Muscle of back (tissue), 11 donors: ENCODE results near the gene PPT2. TPM values are rescaled to one million over a fixed set of nuclear protein-coding genes. Genes with fewer than 3 reads are reported as not detected.
"Not testable (repeated sequence)": the region's sequence is repeated elsewhere in the genome, so short reads cannot be mapped to it uniquely, and the experiment has no call there.

Experiments
- DNase-seq, 3 donors: peaks; one replicate each; pipeline versions ENCODE4 v3.0.0 to v3.0.0-alpha.2; 2013
- polyA plus RNA-seq, 10 donors: library from polyadenylated mRNA; unstranded; fragments of 120-200 nt; gene quantifications; one replicate each; pipeline ENCODE4 v1.2.1, GENCODE V29; 2013; ENCODE audit not compliant: insufficient read length in 10 of 10

PPT2 gene
- polyA plus RNA-seq, 10 donors = 22.3 to 37.4 (median 29.0) TPM

- DNase-seq = peak; percentile 97 to 99 (median 98)
Measured at GRCh38 chr6:32175711-32176475, 22.0 kb downstream of the PPT2 start, which contains the start of gene AGPAT1. TSS of gene AGPAT1 (minus strand) at chr6:32176084. CDS start at chr6:32171496, 4,588 bp downstream.

GRCh38 chr6:32176476-32177182 lies 22.7 kb downstream of the PPT2 start:
- no peak for DNase-seq

GRCh38 chr6:32177183-32177787 lies 23.3 kb downstream of the PPT2 start:
- DNase-seq = no peak

GRCh38 chr6:32177788-32178546 lies 24.0 kb downstream of the PPT2 start, which contains the start of gene RNF5:
TSS of gene RNF5 (plus strand) at chr6:32178405. CDS start at chr6:32178512, 107 bp downstream.
- peak; percentile 99 to 100 (median 100) for DNase-seq

- DNase-seq = peak in 1 of 3 donors; percentile 34
Measured at GRCh38 chr6:32178547-32179440, 24.9 kb downstream of the PPT2 start.

DNA sequence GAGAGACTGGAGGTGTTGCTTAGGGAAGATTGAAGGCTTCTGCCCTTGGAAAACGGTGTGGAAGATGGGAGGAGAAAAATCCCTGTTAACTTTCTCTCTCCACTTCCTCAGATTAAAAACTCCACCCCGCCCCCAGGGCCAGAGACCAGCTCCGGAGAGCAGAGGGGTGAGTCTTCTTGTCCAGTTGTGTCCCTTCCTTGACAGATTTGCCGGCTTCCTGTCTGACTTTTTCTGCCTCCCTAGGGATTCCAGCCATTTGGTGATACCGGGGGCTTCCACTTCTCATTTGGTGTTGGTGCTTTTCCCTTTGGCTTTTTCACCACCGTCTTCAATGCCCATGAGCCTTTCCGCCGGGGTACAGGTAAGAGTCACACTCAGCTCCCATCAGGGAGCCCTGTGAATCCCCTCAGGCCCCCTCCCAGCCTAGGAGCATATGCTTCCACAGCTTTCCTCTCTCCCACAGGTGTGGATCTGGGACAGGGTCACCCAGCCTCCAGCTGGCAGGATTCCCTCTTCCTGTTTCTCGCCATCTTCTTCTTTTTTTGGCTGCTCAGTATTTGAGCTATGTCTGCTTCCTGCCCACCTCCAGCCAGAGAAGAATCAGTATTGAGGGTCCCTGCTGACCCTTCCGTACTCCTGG lies 25.9 kb downstream of the PPT2 start:
- DNase-seq = no peak

DNA sequence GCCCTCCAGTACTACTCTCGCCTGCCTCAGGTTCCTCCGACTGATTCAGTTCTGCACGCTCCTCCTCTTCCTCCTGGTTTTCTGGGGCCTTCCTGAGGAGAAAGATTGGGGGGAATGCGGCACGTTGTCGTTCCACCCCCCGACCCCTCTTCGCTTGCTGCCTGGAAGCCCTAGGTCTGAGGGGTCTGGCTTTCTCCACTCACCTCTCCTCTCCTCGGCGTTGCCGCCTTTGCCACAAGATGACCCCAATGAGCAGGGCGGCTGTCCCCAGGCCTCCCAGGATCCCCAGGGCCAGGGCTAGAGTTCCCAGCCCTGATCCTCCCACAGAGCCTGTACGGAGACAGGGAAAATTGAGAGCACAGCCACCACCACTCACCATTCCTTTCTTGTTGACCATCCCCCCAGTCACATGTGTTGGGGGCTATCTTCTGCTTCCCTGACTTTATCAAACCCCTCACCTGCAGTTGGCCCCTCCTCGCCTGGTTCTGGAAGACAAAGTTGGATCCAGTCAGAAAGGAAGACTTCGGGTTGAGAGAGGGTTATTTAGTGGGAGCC lies 27.3 kb downstream of the PPT2 start:
- DNase-seq = no peak

DNA sequence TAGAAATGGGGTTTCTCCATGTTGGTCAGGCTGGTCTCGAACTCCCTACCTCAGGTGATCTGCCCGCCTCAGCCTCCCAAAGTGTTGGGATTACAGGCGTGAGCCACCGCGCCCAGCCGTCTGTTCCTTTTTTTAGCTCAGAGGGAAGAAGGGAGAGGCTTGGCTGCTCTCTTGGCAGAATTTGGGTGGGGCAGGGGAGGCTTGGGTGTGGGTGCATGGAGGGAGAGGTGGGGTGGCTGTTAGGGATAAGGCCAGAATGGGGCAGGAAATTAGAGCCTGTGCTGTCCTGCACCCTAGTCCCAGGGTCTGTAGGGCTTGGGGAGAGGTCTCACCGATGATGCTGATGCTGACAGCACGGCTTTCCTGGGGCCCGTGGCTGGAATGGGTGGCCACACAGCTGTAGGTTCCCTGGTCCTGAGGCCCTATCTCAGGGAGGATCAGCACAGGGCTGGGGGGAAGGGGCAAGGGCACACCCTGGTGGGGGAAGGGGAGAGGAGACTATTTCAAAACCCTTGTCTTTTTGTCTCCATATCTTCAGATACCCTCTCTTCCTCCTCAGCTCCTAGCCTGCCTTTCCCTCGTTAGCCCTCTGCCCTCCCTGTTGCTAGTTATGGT lies 28.1 kb downstream of the PPT2 start:
- DNase-seq = no peak

- no peak for DNase-seq
Measured at GRCh38 chr6:32182555-32182981, 28.6 kb downstream of the PPT2 start.

DNA sequence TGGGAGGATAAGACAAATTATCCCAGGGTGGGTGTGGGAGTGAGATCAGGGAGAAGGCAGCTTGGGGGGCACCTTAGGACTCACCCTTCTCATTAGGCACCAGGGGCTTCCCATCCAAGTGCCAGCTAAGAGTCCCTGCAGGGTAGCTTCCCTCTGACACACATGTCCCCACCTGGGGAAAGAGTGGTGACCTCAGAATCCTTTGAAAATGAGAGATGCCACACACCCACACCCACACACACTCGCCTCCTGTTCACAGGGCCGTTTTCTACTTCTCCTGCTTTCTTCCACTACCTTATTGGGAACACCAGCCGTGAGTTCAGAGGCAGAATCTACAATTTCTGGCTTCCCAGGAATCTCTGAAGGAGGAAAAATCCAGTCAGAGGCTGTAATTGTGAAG lies 29.1 kb downstream of the PPT2 start:
- DNase-seq = no peak

DNA sequence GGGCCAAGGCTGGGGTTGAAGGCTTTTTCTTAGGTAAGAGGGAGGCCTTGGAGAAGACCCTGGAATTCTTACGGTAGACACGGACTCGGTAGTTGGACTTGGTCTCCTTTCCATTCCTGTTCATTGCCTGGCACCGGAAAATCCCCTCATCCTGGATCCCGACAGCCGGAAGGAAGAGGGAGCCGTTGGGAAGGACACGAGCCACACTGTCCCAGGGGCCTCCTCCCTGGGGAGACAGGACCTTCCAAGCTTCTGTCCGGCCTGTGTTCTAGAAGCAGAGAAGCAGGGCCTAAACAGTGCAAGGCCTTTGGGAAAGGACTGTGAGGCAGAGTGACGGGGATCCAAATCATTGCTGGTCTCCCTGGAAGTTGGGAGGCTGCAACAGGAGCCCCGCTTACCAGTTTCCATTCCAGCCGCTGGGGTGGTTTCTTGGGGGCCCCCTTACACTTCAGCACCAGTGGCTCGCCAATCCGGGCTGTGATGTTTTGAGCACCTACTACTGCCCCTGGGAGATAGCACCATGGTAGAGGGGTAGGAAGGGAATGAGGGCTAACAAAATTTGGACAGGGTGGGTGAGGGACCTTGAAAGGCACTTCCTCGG lies 29.6 kb downstream of the PPT2 start:
- no peak for DNase-seq

- no peak for DNase-seq
Measured at GRCh38 chr6:32184084-32184640, 30.2 kb downstream of the PPT2 start, which contains the start of gene AGER. TSS of gene AGER (minus strand) at chr6:32184253. CDS start at chr6:32184222, 31 bp downstream.

DNA sequence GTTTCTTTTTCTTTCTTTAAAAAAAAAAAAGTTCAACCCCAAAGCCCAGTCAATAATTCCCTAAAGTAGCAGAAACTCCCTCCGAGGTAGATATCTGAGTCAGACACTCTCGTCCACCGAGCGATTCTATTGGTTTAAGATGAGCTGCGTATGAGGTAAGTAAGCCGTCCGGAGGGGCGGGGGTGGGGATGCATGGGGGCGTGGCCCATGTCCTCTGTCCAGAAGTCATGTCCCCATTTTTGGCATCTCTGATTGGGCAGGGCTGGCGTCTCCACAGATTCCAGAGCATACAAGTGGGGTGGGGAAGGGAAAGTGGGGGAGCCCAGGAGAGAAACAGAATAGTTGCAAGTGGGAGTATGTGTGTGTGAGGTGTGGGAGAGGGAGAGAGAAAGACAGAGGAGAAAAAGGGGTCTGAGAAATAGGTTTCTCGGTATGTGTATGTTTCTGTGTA lies 31.8 kb downstream of the PPT2 start:
- peak; percentile 53 to 74 (median 71) for DNase-seq

GRCh38 chr6:32186151-32186840 lies 32.4 kb downstream of the PPT2 start:
- DNase-seq = not testable (repeated sequence)

- no peak for DNase-seq
Measured at GRCh38 chr6:32187009-32187709, 33.2 kb downstream of the PPT2 start.

GRCh38 chr6:32187725-32188380 lies 33.9 kb downstream of the PPT2 start:
- not testable (repeated sequence) for DNase-seq
